Activated naive CD8-positive, alpha-beta T cell treated with anti-CD3 and anti-CD28 coated beads, Interleukin-2, amount 50 U/mL, for 16 hours (primary cell): ENCODE data around the gene PRPF31.

Source experiments
- DNase-seq: peaks from one replicate; pipeline ENCODE4 v3.0.0-alpha.2; 2020; ENCODE audit warnings: low read depth, low spot score

PRPF31 gene

DNA sequence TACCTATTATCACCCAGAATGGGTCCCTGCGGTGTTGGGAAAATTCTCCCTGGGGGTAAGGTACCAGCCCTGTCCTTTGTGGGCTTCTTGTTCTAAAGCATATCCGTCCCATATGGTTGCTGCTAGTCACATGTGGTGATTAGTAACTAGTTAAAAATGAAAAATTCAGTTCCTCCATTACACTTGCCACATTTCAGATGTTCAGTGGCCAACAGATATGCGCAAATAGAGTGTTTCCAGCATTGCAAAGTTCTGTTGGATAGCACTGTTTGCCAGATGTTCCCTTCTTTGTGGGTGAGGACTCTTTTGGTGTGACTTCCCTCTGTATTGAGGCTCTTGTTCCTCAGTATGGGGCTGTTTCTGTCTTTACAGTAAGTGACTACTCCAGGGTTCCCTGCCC, 25.8 kb downstream of the PRPF31 start:
- DNase-seq: no peak

- no peak for DNase-seq
Measured at GRCh38 chr19:54142166-54142780, 26.7 kb downstream of the PRPF31 start.

DNA sequence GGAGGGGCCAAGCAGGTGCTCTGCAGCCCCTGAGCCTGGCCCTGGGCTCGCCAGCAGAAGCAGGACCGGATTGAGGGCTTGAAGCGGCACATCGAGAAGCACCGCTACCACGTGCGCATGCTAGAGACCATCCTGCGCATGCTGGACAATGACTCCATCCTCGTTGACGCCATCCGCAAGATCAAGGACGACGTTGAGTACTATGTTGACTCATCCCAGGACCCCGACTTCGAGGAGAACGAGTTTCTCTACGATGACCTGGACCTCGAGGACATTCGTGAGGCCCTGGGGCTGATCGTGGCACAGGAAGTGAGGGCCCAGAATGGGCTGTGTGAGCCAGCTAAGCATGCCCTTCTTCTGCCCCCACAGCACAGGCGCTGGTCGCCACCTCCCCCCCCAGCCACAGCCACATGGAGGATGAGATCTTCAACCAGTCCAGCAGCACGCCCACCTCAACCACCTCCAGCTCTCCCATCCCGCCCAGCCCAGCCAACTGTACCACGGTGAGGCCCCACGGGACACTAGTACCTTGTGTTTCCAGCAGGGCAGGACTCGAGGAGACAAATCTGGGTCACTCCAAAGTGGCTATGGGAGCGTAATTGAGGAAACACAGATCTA, 30.1 kb downstream of the PRPF31 start:
- no peak for DNase-seq

- no peak for DNase-seq
Measured at GRCh38 chr19:54147676-54148075, 32.1 kb downstream of the PRPF31 start.

- DNase-seq: no peak
Measured at GRCh38 chr19:54148158-54148557, 32.6 kb downstream of the PRPF31 start.

DNA sequence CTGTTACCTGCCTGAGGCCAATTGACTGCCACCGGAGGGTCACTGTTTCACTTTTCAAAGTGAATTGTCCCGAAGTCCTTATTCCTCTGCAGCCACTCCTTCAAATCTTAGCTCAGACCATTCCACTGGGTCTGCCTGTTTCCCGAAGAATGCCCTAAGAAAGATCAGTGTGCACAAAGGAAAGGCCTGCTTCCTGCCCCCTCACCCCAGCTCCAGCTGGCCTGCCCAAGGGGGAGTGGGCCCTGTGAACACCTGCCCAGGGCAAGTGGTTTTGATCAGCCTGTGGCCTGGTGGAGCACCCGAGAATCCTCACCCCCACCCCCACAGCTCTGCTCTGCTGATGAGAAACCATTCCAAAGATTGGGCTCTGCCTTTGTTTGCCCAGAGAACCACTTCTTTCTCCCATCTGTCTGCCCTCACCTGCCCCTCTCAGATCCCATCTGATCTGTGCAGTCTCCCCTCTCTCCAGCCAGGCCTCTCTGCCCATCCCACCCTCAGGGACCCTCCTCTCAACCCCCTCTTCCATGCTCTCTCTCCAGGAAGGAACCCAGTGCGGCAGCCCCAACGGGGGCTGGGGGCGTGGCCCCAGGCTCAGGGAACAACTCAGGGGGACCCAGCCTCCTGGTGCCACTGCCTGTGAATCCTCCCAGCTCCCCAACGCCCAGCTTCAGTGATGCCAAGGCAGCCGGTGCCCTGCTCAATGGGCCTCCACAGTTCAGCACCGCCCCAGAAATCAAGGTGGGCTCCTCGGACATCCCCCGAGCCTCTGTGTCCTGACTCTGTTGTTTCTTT, 33.7 kb downstream of the PRPF31 start:
- DNase-seq: no peak

DNA sequence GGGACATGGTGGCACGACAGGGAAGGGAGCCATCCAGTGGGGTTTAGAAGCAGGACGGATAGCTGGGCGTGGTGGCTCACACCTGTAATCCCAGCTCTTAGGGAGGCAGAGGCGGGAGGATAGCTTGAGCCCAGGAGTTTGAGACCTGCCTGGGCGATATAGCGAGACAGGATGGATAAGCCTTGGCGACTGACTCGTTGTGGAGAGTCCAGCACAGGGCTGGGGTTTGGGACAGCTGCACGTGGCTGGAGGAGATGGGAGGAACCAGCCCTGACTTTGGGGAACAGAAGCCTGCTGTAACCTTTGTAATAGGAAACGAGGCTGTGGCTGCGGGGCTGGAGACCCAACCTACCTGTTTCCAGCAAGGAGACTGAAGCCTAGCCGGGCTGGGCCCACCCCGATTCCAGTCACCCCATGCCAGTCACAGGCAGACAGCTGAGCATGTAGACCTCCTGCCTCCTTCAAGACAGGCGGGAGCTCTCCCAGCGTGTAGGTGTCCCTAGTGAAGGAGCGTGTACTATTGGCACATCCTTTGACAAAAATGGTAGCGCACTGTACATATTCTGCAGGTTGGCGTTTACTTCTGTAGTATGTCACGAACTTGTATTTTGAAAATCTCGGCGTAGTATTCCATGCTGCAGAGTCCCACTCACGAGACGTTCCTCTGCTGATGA, 35.9 kb downstream of the PRPF31 start:
- DNase-seq: no peak

DNA sequence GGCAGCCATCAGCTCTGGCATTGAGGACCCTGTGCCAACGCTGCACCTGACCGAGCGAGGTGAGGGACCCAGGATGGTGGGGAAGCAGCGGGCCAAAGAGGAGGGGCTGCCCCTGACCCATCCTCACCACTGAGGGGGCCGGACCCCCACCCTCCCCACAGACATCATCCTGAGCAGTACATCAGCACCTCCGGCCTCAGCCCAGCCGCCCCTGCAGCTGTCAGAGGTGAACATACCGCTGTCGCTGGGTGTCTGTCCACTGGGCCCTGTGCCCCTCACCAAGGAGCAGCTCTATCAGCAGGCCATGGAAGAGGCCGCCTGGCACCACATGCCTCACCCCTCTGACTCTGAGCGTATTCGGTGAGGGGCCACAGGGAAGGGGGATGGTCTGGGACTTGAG, 36.7 kb downstream of the PRPF31 start:
- no peak for DNase-seq

DNA sequence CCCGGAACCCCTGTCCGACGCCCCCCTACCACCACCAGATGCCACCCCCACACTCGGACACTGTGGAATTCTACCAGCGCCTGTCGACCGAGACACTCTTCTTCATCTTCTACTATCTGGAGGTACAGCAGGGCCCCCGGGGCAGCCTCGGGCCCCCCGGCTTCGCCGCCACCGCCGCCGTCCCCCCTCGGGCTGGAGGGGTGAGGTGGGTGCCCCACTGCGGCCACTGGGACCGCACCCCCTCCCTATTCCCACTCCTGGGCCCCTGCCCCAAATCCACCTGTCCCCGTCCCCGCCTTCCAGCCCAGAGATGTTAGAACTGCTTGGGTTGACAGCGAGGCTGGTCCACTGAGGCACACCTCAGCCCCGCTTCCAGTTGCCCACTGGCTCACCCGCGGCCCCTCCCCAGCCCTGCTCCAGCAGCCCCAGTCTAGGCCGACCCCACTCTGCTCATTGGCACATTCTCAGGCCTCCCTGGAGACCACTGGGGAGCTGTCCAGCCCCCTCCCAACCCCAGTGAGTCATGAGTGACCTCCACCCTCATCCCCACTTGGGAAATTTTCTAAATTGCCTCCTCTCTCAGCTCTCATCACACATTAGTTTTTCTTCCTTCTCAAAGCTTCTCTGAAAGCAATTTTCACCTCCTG, 37.4 kb downstream of the PRPF31 start:
- no peak for DNase-seq

- DNase-seq: no peak
Measured at GRCh38 chr19:54153731-54154326, 38.3 kb downstream of the PRPF31 start.

DNA sequence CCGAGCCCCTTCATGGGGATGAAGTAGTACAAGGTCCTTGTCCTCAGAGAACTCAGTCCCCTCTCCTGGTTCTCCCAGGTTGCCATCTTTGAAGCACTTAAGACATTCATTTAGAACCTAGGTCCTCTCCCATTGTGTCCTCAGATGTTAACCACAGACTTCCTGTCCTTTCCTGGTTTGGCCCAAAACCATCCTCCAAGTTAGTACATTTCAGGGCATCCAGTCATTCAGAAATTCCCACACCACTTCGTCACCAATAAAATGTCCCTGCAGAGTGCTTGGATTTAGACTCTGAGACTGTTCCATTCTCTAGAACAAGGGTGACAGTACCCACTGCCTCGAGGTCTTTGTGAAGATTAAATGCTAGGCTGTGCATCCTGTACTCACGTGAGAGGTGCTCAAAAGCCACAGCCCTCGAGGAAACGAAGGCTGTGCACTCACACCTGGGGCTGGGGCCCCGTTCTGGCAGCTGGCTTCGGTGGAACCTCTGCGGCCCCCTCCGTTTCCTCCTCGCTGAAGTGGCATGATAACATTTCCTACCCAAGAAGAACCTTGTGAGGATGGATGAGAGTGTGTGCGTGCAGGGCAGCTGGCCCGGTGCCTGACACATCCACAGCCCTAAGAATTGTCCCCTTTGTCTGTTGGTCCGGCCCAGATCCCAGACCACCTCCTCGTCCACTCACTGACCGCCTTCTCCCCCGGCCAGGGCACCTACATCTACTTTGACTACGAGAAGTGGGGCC, 39.2 kb downstream of the PRPF31 start:
- no peak for DNase-seq

GRCh38 chr19:54155694-54156093, 40.1 kb downstream of the PRPF31 start:
- DNase-seq: no peak

GRCh38 chr19:54156490-54156889, 40.9 kb downstream of the PRPF31 start:
- DNase-seq: no peak

- no peak for DNase-seq
Measured at GRCh38 chr19:54156953-54157352, 41.4 kb downstream of the PRPF31 start.

DNA sequence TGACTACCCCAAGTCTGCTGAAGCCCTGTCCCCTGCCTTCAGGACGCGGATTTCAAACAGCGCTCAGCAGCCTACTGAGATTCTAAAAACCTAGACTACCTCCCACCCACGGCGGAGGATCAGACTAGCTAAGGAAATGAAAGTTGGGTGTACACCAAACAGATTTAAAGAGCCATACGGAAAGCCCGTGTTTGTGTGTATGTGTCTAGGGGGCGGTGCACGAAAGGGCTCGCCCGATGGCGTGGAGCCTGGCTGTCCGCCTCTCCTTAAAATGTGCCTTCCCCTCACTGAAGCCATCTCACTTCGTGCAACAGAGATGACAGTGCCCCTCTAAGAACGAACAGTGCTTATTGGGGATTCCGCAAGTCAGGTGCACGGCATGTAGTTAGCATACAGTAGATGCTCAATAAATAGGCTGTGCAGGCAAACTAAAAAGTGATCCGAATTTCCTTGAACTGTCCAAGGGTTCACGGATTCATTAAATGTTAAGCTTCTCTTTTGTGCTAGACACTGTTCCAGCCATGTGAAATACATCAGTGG, 43.3 kb downstream of the PRPF31 start:
- DNase-seq: no peak

GRCh38 chr19:54159352-54160181, 44.0 kb downstream of the PRPF31 start, which contains the start of gene LENG1:
LENG1 (minus strand) TSS chr19:54159721; CDS start chr19:54159695, 26 bp downstream.
- peak; percentile 97 for DNase-seq

DNA sequence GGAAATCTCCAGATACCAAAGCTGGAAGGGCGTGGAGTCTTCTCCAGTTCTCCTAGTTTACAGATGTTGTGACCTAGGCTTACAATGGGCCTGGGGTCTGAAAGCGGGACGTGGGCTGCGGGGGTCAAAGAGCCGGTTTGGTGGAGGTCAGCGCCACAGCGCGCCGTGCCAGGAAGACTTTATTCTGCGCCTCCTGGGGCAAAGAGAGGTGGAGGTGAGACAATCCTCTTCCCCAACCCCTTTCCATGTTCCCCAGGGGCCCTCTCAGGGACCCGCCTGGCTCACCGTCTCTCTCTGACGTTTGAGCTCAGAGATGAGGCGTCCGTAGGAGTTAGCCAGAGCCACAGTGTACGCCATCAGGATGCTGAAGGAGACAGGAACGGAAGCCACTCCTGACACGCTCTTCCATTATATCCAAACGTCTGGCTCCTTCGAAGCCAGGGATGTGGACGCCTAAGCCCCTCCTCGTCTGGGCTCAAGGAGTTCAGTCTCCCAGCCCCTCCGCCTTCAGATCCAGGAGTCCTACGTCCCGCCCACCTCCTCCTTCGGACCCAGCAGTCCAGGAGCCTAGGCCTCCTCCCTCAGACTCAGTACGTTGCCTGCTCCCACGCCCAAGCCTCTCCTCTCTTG, 44.7 kb downstream of the PRPF31 start:
- no peak for DNase-seq

DNA sequence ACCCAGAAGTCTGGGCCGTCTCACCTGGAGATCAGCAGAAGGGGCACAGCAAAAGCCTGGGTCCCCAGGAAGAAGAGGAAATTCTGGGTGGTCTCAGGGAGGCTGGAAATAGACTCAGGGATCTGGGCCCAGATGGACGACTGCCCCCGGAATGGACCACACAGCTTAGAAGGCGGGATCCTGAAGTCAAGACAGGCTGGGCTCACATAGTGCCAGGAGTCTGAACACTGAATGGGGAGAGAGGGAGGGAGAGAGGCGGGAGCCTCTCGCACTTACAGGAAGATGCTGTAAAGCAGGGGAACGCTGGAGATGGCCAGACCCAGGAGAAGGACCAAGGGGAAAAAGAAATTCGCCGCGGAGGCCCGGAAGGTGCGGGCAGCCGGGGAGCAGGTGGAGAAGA, 45.3 kb downstream of the PRPF31 start:
- DNase-seq: no peak

GRCh38 chr19:54162241-54162805, 46.8 kb downstream of the PRPF31 start:
- peak; percentile 61 for DNase-seq
